HepG2 (cell line): ENCODE data around the gene FANCM. TPM values are rescaled to one million over a fixed set of nuclear protein-coding genes. Genes with fewer than 3 reads are reported as not detected.
A peak's percentile ranks its signal among the peaks of the same experiment; 100 is the strongest.

ENCODE experiments used
- ADNP ChIP-seq: sonication (generic); formaldehyde crosslinking; IDR thresholded peaks from 2 replicates; pipeline ENCODE4 v1.4.0; 2020; ENCODE audit warnings: missing genetic modification reagents
- ATAD3A ChIP-seq: sonication (generic); formaldehyde crosslinking; IDR thresholded peaks from 2 replicates; pipeline ENCODE4 v1.4.0; 2020; ENCODE audit warnings: missing genetic modification reagents
- DZIP1 ChIP-seq: sonication (generic); formaldehyde crosslinking; IDR thresholded peaks from 2 replicates; pipeline ENCODE4 v1.5.0; 2020; ENCODE audit warnings: mild to moderate bottlenecking, missing genetic modification reagents
- EP300 ChIP-seq, 3 experiments: sonication (generic) in 1 of 3; formaldehyde crosslinking in 1 of 3; IDR thresholded peaks; 2 replicates each; pipeline versions ENCODE4 v1.5.1 to v1.6.1; 2011 to 2020; ENCODE audit warnings: low read depth in 2 of 3, low read length in 2 of 3, borderline replicate concordance in 1 of 3, improper control_type of control experiment in 1 of 3, mild to moderate bottlenecking in 1 of 3, missing genetic modification reagents in 1 of 3, moderate library complexity in 1 of 3
- FOXP1 ChIP-seq, 2 experiments: fragments of 450-650 bp in 1 of 2; IDR thresholded peaks; 2 replicates each; pipeline ENCODE4 v1.6.1; 2017 to 2018; ENCODE audit warnings: antibody characterized with exemption in 1 of 2
- MXI1 ChIP-seq: IDR thresholded peaks from 3 replicates; pipeline ENCODE4 v1.6.1; 2012; ENCODE audit warnings: low read depth, low read length, inconsistent platforms, borderline replicate concordance
- PATZ1 ChIP-seq: sonication (generic); formaldehyde crosslinking; IDR thresholded peaks from 2 replicates; pipeline ENCODE4 v1.4.0; 2020; ENCODE audit warnings: missing genetic modification reagents
- RORA ChIP-seq: sonication (generic); formaldehyde crosslinking; IDR thresholded peaks from 2 replicates; pipeline ENCODE4 v1.5.0; 2020; ENCODE audit warnings: mild to moderate bottlenecking, missing genetic modification reagents, moderate library complexity
- SETDB1 ChIP-seq: sonication (generic); formaldehyde crosslinking; IDR thresholded peaks from 2 replicates; pipeline ENCODE4 v1.5.1; 2020; ENCODE audit warnings: missing genetic modification reagents, mild to moderate bottlenecking, borderline replicate concordance
- SOX6 ChIP-seq, 2 experiments: fragments of 450-650 bp in 1 of 2; sonication (generic) in 1 of 2; formaldehyde crosslinking in 1 of 2; IDR thresholded peaks; 2 replicates each; pipeline versions ENCODE4 v1.4.0 to v1.6.1; 2017 to 2020; ENCODE audit warnings: antibody characterized with exemption in 1 of 2, mild to moderate bottlenecking in 1 of 2, missing genetic modification reagents in 1 of 2
- SRSF1 ChIP-seq: fragments of 200-400 bp; formaldehyde crosslinking; optimal IDR thresholded peaks from 2 replicates; pipeline ENCODE3; 2017; ENCODE audit warnings: mild to moderate bottlenecking, low read depth, low read length, moderate library complexity
- TARDBP ChIP-seq: sonication (generic); formaldehyde crosslinking; IDR thresholded peaks from 2 replicates; pipeline ENCODE4 v1.8.0; 2022; ENCODE audit warnings: mild to moderate bottlenecking, missing genetic modification reagents
- ZFP36L1 ChIP-seq: sonication (generic); formaldehyde crosslinking; IDR thresholded peaks from 2 replicates; pipeline ENCODE4 v1.8.0; 2022; ENCODE audit warnings: mild to moderate bottlenecking, missing genetic modification reagents, moderate library complexity
- ZFX ChIP-seq: sonication (generic); formaldehyde crosslinking; IDR thresholded peaks from 2 replicates; pipeline ENCODE4 v1.4.0; 2020; ENCODE audit warnings: mild to moderate bottlenecking, low read depth, missing genetic modification reagents, moderate library complexity
- ZKSCAN8 ChIP-seq: IDR thresholded peaks from 2 replicates; pipeline ENCODE4 v1.6.1; 2016; ENCODE audit warnings: borderline replicate concordance, missing genetic modification reagents, missing compliant biosample characterization
- ZNF331 ChIP-seq: sonication (generic); formaldehyde crosslinking; IDR thresholded peaks from 2 replicates; pipeline ENCODE4 v1.4.0; 2020; ENCODE audit warnings: missing genetic modification reagents
- ZNF484 ChIP-seq: sonication (generic); formaldehyde crosslinking; IDR thresholded peaks from 2 replicates; pipeline ENCODE4 v1.5.1; 2020; ENCODE audit warnings: mild to moderate bottlenecking, low read depth, missing genetic modification reagents, borderline replicate concordance
- ZNF737 ChIP-seq: sonication (generic); formaldehyde crosslinking; IDR thresholded peaks from 2 replicates; pipeline ENCODE4 v1.5.0; 2020; ENCODE audit warnings: missing genetic modification reagents, mild to moderate bottlenecking, borderline replicate concordance
- ZNF768 ChIP-seq: sonication (generic); formaldehyde crosslinking; IDR thresholded peaks from 2 replicates; pipeline ENCODE4 v1.4.0; 2020; ENCODE audit warnings: missing genetic modification reagents
- polyA plus RNA-seq, 8 experiments: library from polyadenylated mRNA; depleted of rRNA in 3 of 8; stranded (reverse) in 7 of 8; unstranded in 1 of 8; fragments of >200 nt; fragmentation: Illumina TruSeq in 4 of 8; extraction: Trizol in 4 of 8; gene quantifications; 2 replicates each; pipeline versions ENCODE4 v1.2.1 to v1.2.3, GENCODE V29; 2011 to 2016; ENCODE audit warnings: low read depth in 4 of 8, missing spikeins in 1 of 8, mixed read lengths in 1 of 8; ENCODE audit not compliant: insufficient read depth in 1 of 8
- total RNA-seq, 5 experiments: library from RNA; depleted of rRNA; stranded (reverse); fragments of >200 nt; fragmentation: Illumina TruSeq; extraction: Trizol; gene quantifications; 2 replicates each; pipeline ENCODE4 v1.2.3, GENCODE V29; 2016; ENCODE audit warnings: low read depth in 1 of 5
- TF ChIP-seq, protein P1 (sequence below): sonication (generic); formaldehyde crosslinking; IDR thresholded peaks from 2 replicates; pipeline ENCODE4 v1.4.0; 2020; ENCODE audit warnings: low read depth, mild to moderate bottlenecking, missing genetic modification reagents
- TF ChIP-seq, protein P2 (sequence below): sonication (generic); formaldehyde crosslinking; IDR thresholded peaks from 2 replicates; pipeline ENCODE4 v1.4.0; 2020; ENCODE audit warnings: missing genetic modification reagents

The FANCM gene
- total and polyA plus RNA-seq, 2 of the 13 experiments (the other 11 are each of a cell fraction or from before 2014, with no cell fraction given) = 2.6 to 10.4 TPM

GRCh38 chr14:45112896-45113781 is 22.6 kb upstream of the FANCM start (continued):
- no peak for TF ChIP-seq SOX6 (IDR thresholded peaks at IDR 0.05)
- TF ChIP-seq SOX6 (CRISPR knock-in tag; IDR thresholded peaks at IDR 0.05) = no peak
- no peak for TF ChIP-seq RORA (CRISPR knock-in tag)
- no peak for TF ChIP-seq ZNF331 (CRISPR knock-in tag)
- TF ChIP-seq FOXP1 (IDR thresholded peaks at IDR 0.05) = no peak
- peak; percentile 39 for TF ChIP-seq FOXP1 (CRISPR knock-in tag; IDR thresholded peaks at IDR 0.05)
- 0 out of 2 replicates have a peak, but pooled peaks have one; percentile 41 for TF ChIP-seq ZFP36L1
- TF ChIP-seq EP300 (IDR thresholded peaks at IDR 0.05; ENCODE audit: low read depth in 2 of 2, low read length in 2 of 2) = no peak
- no peak for TF ChIP-seq EP300 (CRISPR knock-in tag; IDR thresholded peaks at IDR 0.05; ENCODE audit: borderline replicate concordance)
- TF ChIP-seq DZIP1 (CRISPR knock-in tag) = no peak
- TF ChIP-seq ZNF737 (CRISPR knock-in tag) = no peak
- TF ChIP-seq, protein P1, sequence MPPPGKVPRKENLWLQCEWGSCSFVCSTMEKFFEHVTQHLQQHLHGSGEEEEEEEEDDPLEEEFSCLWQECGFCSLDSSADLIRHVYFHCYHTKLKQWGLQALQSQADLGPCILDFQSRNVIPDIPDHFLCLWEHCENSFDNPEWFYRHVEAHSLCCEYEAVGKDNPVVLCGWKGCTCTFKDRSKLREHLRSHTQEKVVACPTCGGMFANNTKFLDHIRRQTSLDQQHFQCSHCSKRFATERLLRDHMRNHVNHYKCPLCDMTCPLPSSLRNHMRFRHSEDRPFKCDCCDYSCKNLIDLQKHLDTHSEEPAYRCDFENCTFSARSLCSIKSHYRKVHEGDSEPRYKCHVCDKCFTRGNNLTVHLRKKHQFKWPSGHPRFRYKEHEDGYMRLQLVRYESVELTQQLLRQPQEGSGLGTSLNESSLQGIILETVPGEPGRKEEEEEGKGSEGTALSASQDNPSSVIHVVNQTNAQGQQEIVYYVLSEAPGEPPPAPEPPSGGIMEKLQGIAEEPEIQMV = no peak
- 0 out of 2 replicates have a peak, but pooled peaks have one; percentile 36 for TF ChIP-seq TARDBP (CRISPR knock-in tag)
- TF ChIP-seq ZKSCAN8 (CRISPR knock-in tag) = 0 out of 2 replicates have a peak, but pooled peaks have one; percentile 10
- no peak for TF ChIP-seq ZFX (CRISPR knock-in tag)
- TF ChIP-seq ATAD3A (CRISPR knock-in tag) = no peak
- TF ChIP-seq ZNF768 (CRISPR knock-in tag) = no peak
- TF ChIP-seq SRSF1 = no peak
- TF ChIP-seq, protein P2, sequence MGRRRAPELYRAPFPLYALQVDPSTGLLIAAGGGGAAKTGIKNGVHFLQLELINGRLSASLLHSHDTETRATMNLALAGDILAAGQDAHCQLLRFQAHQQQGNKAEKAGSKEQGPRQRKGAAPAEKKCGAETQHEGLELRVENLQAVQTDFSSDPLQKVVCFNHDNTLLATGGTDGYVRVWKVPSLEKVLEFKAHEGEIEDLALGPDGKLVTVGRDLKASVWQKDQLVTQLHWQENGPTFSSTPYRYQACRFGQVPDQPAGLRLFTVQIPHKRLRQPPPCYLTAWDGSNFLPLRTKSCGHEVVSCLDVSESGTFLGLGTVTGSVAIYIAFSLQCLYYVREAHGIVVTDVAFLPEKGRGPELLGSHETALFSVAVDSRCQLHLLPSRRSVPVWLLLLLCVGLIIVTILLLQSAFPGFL (CRISPR knock-in tag) = no peak
- no peak for TF ChIP-seq ADNP
- TF ChIP-seq SETDB1 (CRISPR knock-in tag) = no peak
- no peak for TF ChIP-seq ZNF484 (CRISPR knock-in tag)
- no peak for TF ChIP-seq PATZ1 (CRISPR knock-in tag)
- no peak for TF ChIP-seq MXI1
